HCT116 (cell line): Measurements from ENCODE around the gene TNFSF8. TPM values are rescaled to one million over a fixed set of nuclear protein-coding genes. Genes with fewer than 3 reads are reported as not detected.

Experiments used
- ATAC-seq: fragments of 200-7000 bp; cut with Tn5 transposase; 2 replicates; pipeline ENCODE4 v1.9.1; 2020; ENCODE audit warnings: mild to moderate bottlenecking, moderate library complexity
- BruUV-seq: library from RNA; stranded (reverse); fragments of 400-500 nt; replicated peaks from 2 replicates; lab custom pipeline; 2021; lab: Mats Ljungman, UMichigan
- CTCF ChIA-PET: fragments of 300-600 bp; sonication (Branson Sonifier 250); formaldehyde crosslinking; loops from one replicate; lab custom pipeline; 2021; ENCODE audit warnings: antibody characterized with exemption; lab: Charles Lee
- POLR2A ChIA-PET: fragments of 300-600, 350-600 bp; sonication (Branson Sonifier 250); formaldehyde crosslinking; loops from one replicate; lab custom pipeline; 2021; ENCODE audit warnings: antibody characterized with exemption; lab: Charles Lee
- RAD21 ChIA-PET, 2 experiments: fragments of 300-600 bp; sonication (Branson Sonifier 250); formaldehyde crosslinking; loops; one replicate each; lab custom pipeline; 2023; ENCODE audit warnings: low total read pairs in 2 of 2; ENCODE audit not compliant: uncharacterized antibody in 2 of 2, unreplicated experiment in 2 of 2, low non-redundant PET in 1 of 2; lab: Charles Lee
- DNase-seq: peaks from one replicate; pipeline ENCODE4 v3.0.0-alpha.2; 2010; ENCODE audit warnings: low read depth, low spot score
- H2AFZ ChIP-seq: fragments of 200-600 bp; shearing (Covaris generic), sonication (generic); 2 replicates; pipeline ENCODE4 v1.6.1; 2017; ENCODE audit warnings: low read depth, mixed run types, mixed read lengths, antibody characterized with exemption, low read length; ENCODE audit not compliant: poor library complexity, severe bottlenecking
- H3K27ac ChIP-seq: 2 replicates; pipeline ENCODE4 v1.5.1; 2012; ENCODE audit warnings: low read depth, low read length
- H3K27me3 ChIP-seq: fragments of 200-600 bp; sonication (generic); 2 replicates; pipeline ENCODE4 v1.6.1; 2016; ENCODE audit warnings: mixed run types, low read length, mixed read lengths; ENCODE audit not compliant: insufficient read depth
- H3K36me3 ChIP-seq, 2 experiments: fragments of 200-500 bp in 1 of 2; fragments of 200-600 bp in 1 of 2; sonication (Bioruptor generic) in 1 of 2; sonication (generic) in 1 of 2; 2 replicates each; pipeline versions ENCODE4 v1.5.1 to v1.6.1; 2014 to 2016; ENCODE audit warnings: low read length in 2 of 2, inconsistent platforms in 1 of 2, mixed read lengths in 1 of 2, mixed run types in 1 of 2; ENCODE audit not compliant: insufficient read depth in 2 of 2, control insufficient read depth in 1 of 2
- H3K4me1 ChIP-seq, 2 experiments: fragments of 200-600 bp in 1 of 2; sonication (generic) in 1 of 2; 2 replicates each; pipeline versions ENCODE4 v1.5.1 to v1.6.1; 2012 to 2017; ENCODE audit warnings: low read length in 2 of 2, inconsistent platforms in 1 of 2, mild to moderate bottlenecking in 1 of 2, mixed read lengths in 1 of 2, mixed run types in 1 of 2, moderate library complexity in 1 of 2; ENCODE audit not compliant: insufficient read depth in 2 of 2, control insufficient read depth in 1 of 2
- H3K4me2 ChIP-seq: fragments of 200-600 bp; sonication (generic); 2 replicates; pipeline ENCODE4 v1.6.1; 2017; ENCODE audit warnings: mixed run types, low read length, mixed read lengths
- H3K4me3 ChIP-seq, 2 experiments: fragments of 200-600 bp in 1 of 2; sonication (generic) in 1 of 2; replicated peaks in 1 of 2; 2 replicates each; pipeline ENCODE4 v1.5.1; 2011 to 2016; ENCODE audit warnings: low read length in 2 of 2, control low read depth in 1 of 2, low read depth in 1 of 2, mild to moderate bottlenecking in 1 of 2, mixed read lengths in 1 of 2, mixed run types in 1 of 2
- H3K79me2 ChIP-seq: fragments of 200-600 bp; sonication (generic); 2 replicates; pipeline ENCODE4 v1.6.1; 2017; ENCODE audit warnings: mild to moderate bottlenecking, mixed run types, low read length, moderate library complexity, mixed read lengths; ENCODE audit not compliant: insufficient read depth
- H3K9ac ChIP-seq: fragments of 200-600 bp; sonication (generic); 2 replicates; pipeline ENCODE4 v1.6.1; 2016; ENCODE audit warnings: low read length, mixed read lengths
- H3K9me2 ChIP-seq: fragments of 200-600 bp; sonication (generic), shearing (Covaris generic); 2 replicates; pipeline ENCODE4 v1.6.1; 2017; ENCODE audit warnings: mixed run types, mild to moderate bottlenecking, moderate library complexity; ENCODE audit not compliant: insufficient read depth
- H3K9me3 ChIP-seq, 2 experiments: fragments of 200-500 bp in 1 of 2; fragments of 200-600 bp in 1 of 2; sonication (Bioruptor generic) in 1 of 2; sonication (generic) in 1 of 2; 2 replicates each; pipeline ENCODE4 v1.6.1; 2014 to 2017; ENCODE audit warnings: low read length in 2 of 2, mixed read lengths in 2 of 2, inconsistent platforms in 1 of 2, low read depth in 1 of 2, mild to moderate bottlenecking in 1 of 2, mixed run types in 1 of 2, moderate library complexity in 1 of 2; ENCODE audit not compliant: control insufficient read depth in 1 of 2, insufficient read depth in 1 of 2
- H4K20me1 ChIP-seq: fragments of 200-600 bp; sonication (generic), shearing (Covaris generic); 2 replicates; pipeline ENCODE4 v1.6.1; 2017; ENCODE audit warnings: mixed run types, mild to moderate bottlenecking, moderate library complexity; ENCODE audit not compliant: insufficient read depth
- CEBPB ChIP-seq: IDR thresholded peaks from 2 replicates; pipeline ENCODE4 v1.6.1; 2012; ENCODE audit warnings: low read depth
- EGR1 ChIP-seq: IDR thresholded peaks from 2 replicates; pipeline ENCODE4 v1.6.1; 2012; ENCODE audit warnings: low read depth
- ELF1 ChIP-seq: IDR thresholded peaks from 2 replicates; pipeline ENCODE4 v1.6.1; 2012; ENCODE audit warnings: low read depth, borderline replicate concordance
- EZH2phosphoT487 ChIP-seq: fragments of 200-600 bp; IDR thresholded peaks from 2 replicates; pipeline ENCODE4 v1.6.1; 2018; ENCODE audit warnings: antibody characterized with exemption, borderline replicate concordance
- JUND ChIP-seq: IDR thresholded peaks from 2 replicates; pipeline ENCODE4 v1.6.1; 2012
- POLR2A ChIP-seq: IDR thresholded peaks from 2 replicates; pipeline ENCODE4 v1.7.0; 2011; ENCODE audit warnings: borderline replicate concordance; ENCODE audit not compliant: insufficient read depth, insufficient read length; ENCODE audit errors: extremely low read depth
- POLR2AphosphoS5 ChIP-seq: IDR thresholded peaks from 2 replicates; pipeline ENCODE4 v1.6.1; 2011; ENCODE audit warnings: mild to moderate bottlenecking, low read depth, low read length, moderate library complexity
- RAD21 ChIP-seq: IDR thresholded peaks from 2 replicates; pipeline ENCODE4 v1.6.1; 2012; ENCODE audit warnings: low read depth, mild to moderate bottlenecking
- SIN3A ChIP-seq: IDR thresholded peaks from 2 replicates; pipeline ENCODE4 v1.6.1; 2012; ENCODE audit warnings: low read depth
- SP1 ChIP-seq: IDR thresholded peaks from 2 replicates; pipeline ENCODE4 v1.6.1; 2012; ENCODE audit warnings: low read depth
- SRF ChIP-seq: IDR thresholded peaks from 2 replicates; pipeline ENCODE4 v1.6.1; 2012; ENCODE audit warnings: low read depth
- YY1 ChIP-seq: IDR thresholded peaks from 2 replicates; pipeline ENCODE4 v1.6.1; 2011; ENCODE audit warnings: low read length, low read depth, moderate library complexity, mild to moderate bottlenecking; ENCODE audit not compliant: insufficient replicate concordance; ENCODE audit errors: extremely low read depth
- intact Hi-C: fragments of 100-400 bp; cut with micrococcal nuclease; formaldehyde crosslinking; loops from 2 replicates; pipeline ENCODE4 v1.10.0; 2022
- total RNA-seq: library from RNA; stranded (reverse); gene quantifications from one replicate; pipeline ENCODE4 v1.2.1, GENCODE V29; 2021; ENCODE audit not compliant: unreplicated experiment
- TF ChIP-seq, protein P1 (sequence below): IDR thresholded peaks from 2 replicates; pipeline ENCODE4 v1.6.1; 2011; ENCODE audit warnings: mild to moderate bottlenecking, low read length, moderate library complexity; ENCODE audit not compliant: insufficient replicate concordance; ENCODE audit errors: extremely low read depth
- TF ChIP-seq, protein P2 (sequence below): IDR thresholded peaks from 2 replicates; pipeline ENCODE4 v1.6.1; 2012; ENCODE audit warnings: low read depth
- TF ChIP-seq, protein P3 (sequence below): IDR thresholded peaks from 2 replicates; pipeline ENCODE4 v1.6.1; 2012
- TF ChIP-seq, protein P4 (sequence below): IDR thresholded peaks from 2 replicates; pipeline ENCODE4 v1.6.1; 2012

The TNFSF8 gene
- total RNA-seq, 1 experiment from 2014 or later = not detected

DNA sequence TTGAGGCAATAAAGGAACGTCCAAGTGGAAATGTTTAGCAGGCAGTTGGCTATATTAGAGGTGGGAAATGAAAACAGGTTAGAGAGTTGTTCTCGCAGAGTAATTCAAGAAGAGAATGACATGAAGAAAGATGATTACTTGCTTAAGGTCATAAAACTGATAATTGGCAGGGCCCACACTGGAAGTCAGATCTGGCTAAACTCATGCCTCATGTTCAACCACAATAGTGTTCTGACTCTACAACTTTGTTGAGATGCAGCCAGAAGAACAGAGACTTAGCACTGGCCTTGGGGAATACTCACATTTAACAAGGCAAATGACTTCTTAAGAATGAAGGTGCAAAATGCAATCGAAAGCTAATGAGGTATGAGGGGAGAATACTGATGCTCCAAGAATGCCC lies 27.2 kb upstream of the TNFSF8 start:
- no peaks in the 10 kb centered on the region for H3K9me2 ChIP-seq
- no peaks in the 10 kb centered on the region for H3K79me2 ChIP-seq
- DNase-seq = no peak
- H2AFZ ChIP-seq = no peak overlapping the region
- TF ChIP-seq, protein P1, sequence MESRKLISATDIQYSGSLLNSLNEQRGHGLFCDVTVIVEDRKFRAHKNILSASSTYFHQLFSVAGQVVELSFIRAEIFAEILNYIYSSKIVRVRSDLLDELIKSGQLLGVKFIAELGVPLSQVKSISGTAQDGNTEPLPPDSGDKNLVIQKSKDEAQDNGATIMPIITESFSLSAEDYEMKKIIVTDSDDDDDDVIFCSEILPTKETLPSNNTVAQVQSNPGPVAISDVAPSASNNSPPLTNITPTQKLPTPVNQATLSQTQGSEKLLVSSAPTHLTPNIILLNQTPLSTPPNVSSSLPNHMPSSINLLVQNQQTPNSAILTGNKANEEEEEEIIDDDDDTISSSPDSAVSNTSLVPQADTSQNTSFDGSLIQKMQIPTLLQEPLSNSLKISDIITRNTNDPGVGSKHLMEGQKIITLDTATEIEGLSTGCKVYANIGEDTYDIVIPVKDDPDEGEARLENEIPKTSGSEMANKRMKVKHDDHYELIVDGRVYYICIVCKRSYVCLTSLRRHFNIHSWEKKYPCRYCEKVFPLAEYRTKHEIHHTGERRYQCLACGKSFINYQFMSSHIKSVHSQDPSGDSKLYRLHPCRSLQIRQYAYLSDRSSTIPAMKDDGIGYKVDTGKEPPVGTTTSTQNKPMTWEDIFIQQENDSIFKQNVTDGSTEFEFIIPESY = no peak
- TF ChIP-seq POLR2AphosphoS5 (no peak), YY1 (no peak), RAD21 (no peak), CEBPB (no peak), SIN3A (no peak), JUND (no peak), EGR1 (no peak), SP1 (no peak), POLR2A (no peak), EZH2phosphoT487 (no peak), SRF (no peak), ELF1 (no peak)
- TF ChIP-seq, protein P2, sequence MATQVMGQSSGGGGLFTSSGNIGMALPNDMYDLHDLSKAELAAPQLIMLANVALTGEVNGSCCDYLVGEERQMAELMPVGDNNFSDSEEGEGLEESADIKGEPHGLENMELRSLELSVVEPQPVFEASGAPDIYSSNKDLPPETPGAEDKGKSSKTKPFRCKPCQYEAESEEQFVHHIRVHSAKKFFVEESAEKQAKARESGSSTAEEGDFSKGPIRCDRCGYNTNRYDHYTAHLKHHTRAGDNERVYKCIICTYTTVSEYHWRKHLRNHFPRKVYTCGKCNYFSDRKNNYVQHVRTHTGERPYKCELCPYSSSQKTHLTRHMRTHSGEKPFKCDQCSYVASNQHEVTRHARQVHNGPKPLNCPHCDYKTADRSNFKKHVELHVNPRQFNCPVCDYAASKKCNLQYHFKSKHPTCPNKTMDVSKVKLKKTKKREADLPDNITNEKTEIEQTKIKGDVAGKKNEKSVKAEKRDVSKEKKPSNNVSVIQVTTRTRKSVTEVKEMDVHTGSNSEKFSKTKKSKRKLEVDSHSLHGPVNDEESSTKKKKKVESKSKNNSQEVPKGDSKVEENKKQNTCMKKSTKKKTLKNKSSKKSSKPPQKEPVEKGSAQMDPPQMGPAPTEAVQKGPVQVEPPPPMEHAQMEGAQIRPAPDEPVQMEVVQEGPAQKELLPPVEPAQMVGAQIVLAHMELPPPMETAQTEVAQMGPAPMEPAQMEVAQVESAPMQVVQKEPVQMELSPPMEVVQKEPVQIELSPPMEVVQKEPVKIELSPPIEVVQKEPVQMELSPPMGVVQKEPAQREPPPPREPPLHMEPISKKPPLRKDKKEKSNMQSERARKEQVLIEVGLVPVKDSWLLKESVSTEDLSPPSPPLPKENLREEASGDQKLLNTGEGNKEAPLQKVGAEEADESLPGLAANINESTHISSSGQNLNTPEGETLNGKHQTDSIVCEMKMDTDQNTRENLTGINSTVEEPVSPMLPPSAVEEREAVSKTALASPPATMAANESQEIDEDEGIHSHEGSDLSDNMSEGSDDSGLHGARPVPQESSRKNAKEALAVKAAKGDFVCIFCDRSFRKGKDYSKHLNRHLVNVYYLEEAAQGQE = no peak
- TF ChIP-seq, protein P3, sequence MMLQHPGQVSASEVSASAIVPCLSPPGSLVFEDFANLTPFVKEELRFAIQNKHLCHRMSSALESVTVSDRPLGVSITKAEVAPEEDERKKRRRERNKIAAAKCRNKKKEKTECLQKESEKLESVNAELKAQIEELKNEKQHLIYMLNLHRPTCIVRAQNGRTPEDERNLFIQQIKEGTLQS = no peak
- TF ChIP-seq, protein P4, sequence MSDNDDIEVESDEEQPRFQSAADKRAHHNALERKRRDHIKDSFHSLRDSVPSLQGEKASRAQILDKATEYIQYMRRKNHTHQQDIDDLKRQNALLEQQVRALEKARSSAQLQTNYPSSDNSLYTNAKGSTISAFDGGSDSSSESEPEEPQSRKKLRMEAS = no peak
- H3K36me3 ChIP-seq = no peaks in the 10 kb centered on the region
- intact Hi-C loops = no loop called here
- no peak for ATAC-seq
- ChIA-PET CTCF (no interaction called here), RAD21 (no interaction called here), POLR2A (no interaction called here)
- H3K27me3 ChIP-seq = no peaks in the 10 kb centered on the region
- no peaks in the 10 kb centered on the region for H4K20me1 ChIP-seq
- no peaks in the 10 kb centered on the region for H3K9me3 ChIP-seq
- peaks cover 0 to 4% of the 10 kb centered on the region in 2 experiments; a peak in 1 of 4 replicates for H3K4me1 ChIP-seq
- H3K4me2 ChIP-seq = no peak overlapping the region
- H3K27ac ChIP-seq = no peak overlapping the region
- no peak overlapping the region for H3K9ac ChIP-seq
- no TSS peak for BruUV-seq
- H3K4me3 ChIP-seq = no peak overlapping the region
